Neural cell (in vitro differentiated cells): ENCODE results near the gene LPP.

Experiments used
- SMC3 ChIP-seq: fragments of 450-650 bp; conservative IDR thresholded peaks from 2 replicates; pipeline ENCODE4 v1.6.1; 2014; ENCODE audit warnings: antibody characterized with exemption, mild to moderate bottlenecking, moderate library complexity; ENCODE audit not compliant: poor library complexity
- TAF1 ChIP-seq: IDR thresholded peaks from 2 replicates; pipeline ENCODE4 v1.6.1; 2012; ENCODE audit warnings: low read depth
- TF ChIP-seq, protein P1 (sequence below): fragments of 450-650 bp; IDR thresholded peaks from 2 replicates; pipeline ENCODE4 v1.5.1; 2014; ENCODE audit warnings: antibody characterized with exemption, mild to moderate bottlenecking, moderate library complexity; ENCODE audit not compliant: poor library complexity, severe bottlenecking

DNA sequence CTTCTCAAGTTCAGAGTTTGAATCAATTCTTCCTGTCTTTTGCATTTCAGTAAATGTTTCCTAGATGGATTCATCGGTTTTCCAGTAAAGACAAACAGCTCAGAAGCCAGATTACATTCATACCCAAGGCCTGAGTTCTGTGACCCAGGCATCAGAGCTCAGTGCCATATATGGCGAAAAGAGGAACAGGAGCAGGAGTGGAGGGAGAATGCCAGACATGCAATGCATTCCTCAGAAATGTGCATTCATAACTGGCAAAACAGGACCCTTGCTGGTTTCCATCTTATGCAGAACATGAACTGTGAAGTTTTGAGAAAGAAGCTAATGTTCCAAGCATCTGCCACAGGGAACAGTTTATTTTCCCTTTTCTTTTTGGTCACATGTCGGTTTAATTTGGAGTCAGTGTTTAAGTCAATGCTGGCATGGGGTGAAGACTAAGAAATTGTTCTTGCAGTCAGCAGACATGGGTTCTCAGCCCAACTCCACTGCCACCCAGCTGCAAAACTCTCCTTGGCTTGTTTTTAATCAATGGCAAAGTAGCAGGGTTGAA, 116.5 kb downstream of the LPP start:
- TF ChIP-seq SMC3 (no peak), TAF1 (no peak)
- TF ChIP-seq, protein P1, sequence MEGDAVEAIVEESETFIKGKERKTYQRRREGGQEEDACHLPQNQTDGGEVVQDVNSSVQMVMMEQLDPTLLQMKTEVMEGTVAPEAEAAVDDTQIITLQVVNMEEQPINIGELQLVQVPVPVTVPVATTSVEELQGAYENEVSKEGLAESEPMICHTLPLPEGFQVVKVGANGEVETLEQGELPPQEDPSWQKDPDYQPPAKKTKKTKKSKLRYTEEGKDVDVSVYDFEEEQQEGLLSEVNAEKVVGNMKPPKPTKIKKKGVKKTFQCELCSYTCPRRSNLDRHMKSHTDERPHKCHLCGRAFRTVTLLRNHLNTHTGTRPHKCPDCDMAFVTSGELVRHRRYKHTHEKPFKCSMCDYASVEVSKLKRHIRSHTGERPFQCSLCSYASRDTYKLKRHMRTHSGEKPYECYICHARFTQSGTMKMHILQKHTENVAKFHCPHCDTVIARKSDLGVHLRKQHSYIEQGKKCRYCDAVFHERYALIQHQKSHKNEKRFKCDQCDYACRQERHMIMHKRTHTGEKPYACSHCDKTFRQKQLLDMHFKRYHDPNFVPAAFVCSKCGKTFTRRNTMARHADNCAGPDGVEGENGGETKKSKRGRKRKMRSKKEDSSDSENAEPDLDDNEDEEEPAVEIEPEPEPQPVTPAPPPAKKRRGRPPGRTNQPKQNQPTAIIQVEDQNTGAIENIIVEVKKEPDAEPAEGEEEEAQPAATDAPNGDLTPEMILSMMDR, result no peak
